PFSK-1 (cell line): ENCODE data around the gene LIPA.
A peak's percentile ranks its signal among the peaks of the same experiment; 100 is the strongest.

Experiments used
- FOXP2 ChIP-seq: optimal IDR thresholded peaks from 2 replicates; pipeline ENCODE3; 2011; ENCODE audit warnings: borderline replicate concordance, control low read depth, inconsistent platforms; ENCODE audit not compliant: insufficient read depth; ENCODE audit errors: extremely low read length, extremely low read depth
- POLR2AphosphoS5 ChIP-seq: IDR thresholded peaks from 2 replicates; pipeline ENCODE4 v1.6.1; 2012; ENCODE audit warnings: low read depth, mild to moderate bottlenecking, control low read depth, low read length, moderate library complexity
- REST ChIP-seq, 2 experiments: IDR thresholded peaks; 2 replicates each; pipeline versions ENCODE4 v1.6.1 to v1.8.0; 2011 to 2012; ENCODE audit warnings: low read depth in 2 of 2, low read length in 2 of 2, control low read depth in 1 of 2, inconsistent platforms in 1 of 2, mild to moderate bottlenecking in 1 of 2, moderate library complexity in 1 of 2; ENCODE audit not compliant: insufficient read depth in 1 of 2
- SIN3A ChIP-seq: IDR thresholded peaks from 2 replicates; pipeline ENCODE4 v1.6.1; 2012; ENCODE audit warnings: mild to moderate bottlenecking, low read length, moderate library complexity, borderline replicate concordance; ENCODE audit not compliant: insufficient read depth
- TAF1 ChIP-seq: IDR thresholded peaks from 2 replicates; pipeline ENCODE4 v1.6.1; 2012; ENCODE audit warnings: low read length, control low read depth, borderline replicate concordance; ENCODE audit not compliant: insufficient read depth

The LIPA gene

GRCh38 chr10:89283025-89283935 is 31.7 kb upstream of the LIPA start:
- TF ChIP-seq POLR2AphosphoS5 (no peak), TAF1 (no peak), REST (IDR thresholded peaks at IDR 0.05; ENCODE audit: insufficient read depth in 1 of 2, low read depth in 2 of 2, low read length in 2 of 2) (no peak), SIN3A (no peak), FOXP2 (no peak)

GRCh38 chr10:89281606-89282395 is 30.2 kb upstream of the LIPA start:
- no peak for TF ChIP-seq TAF1
- TF ChIP-seq REST (IDR thresholded peaks at IDR 0.05; ENCODE audit: insufficient read depth in 1 of 2, low read depth in 2 of 2, low read length in 2 of 2): no peak
- TF ChIP-seq POLR2AphosphoS5: no peak
- no peak for TF ChIP-seq SIN3A
- no peak for TF ChIP-seq FOXP2

DNA sequence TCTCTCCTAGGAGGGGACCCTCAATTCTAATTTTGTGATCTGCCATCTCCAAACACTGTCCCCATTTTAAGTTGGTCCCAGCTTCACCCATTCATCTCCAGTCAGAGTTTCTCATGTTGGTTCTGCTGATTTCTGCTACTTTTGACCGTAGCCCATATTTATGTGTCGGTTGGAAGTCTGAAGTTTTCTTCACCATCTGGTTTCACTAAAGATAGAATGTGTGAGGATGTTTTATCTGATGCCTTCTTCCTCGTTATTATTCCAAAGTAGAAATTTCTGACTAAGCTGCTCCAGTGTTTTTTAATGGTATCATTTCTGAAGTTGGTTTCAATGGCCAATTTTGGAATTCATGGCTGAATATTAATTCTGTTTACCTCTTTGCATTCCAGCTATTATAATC is 28.9 kb upstream of the LIPA start:
- TF ChIP-seq REST (IDR thresholded peaks at IDR 0.05; ENCODE audit: insufficient read depth in 1 of 2, low read depth in 2 of 2, low read length in 2 of 2) (no peak), POLR2AphosphoS5 (no peak), FOXP2 (no peak)

DNA sequence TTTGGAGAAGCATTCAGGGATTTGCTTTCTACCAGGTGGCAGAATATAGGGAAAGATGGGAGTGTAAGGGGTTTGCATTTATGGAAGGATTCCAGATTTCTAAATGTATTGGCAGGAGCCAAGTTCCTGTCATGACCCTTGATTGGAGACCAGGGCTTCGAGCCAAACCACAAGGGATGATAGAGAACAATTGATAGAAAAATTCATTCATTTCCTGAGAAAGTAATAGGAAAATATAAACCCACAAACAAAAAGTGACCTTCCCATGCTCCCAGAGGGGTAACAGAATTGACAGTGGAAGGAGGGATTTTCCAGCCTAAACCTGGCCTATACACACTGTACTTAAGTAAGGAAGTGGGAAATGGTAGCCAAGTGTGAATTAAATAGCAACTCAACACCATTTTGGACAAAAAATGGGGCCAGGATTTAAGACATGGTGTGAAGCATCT is 27.9 kb upstream of the LIPA start:
- TF ChIP-seq TAF1 (no peak), REST (IDR thresholded peaks at IDR 0.05; ENCODE audit: insufficient read depth in 1 of 2, low read depth in 2 of 2, low read length in 2 of 2) (no peak; a peak in 1 of 4 replicates), SIN3A (0 out of 2 replicates have a peak, but pooled peaks have one; percentile 42), POLR2AphosphoS5 (0 out of 2 replicates have a peak, but pooled peaks have one; percentile 28), FOXP2 (no peak)
